Gastrocnemius medialis (tissue), 4 donors: ENCODE measurements around the gene RAD51D.

Source experiments
- POLR2A ChIP-seq, 2 donors: fragments of 450-650 bp; IDR thresholded peaks; one replicate each; pipeline ENCODE4 v1.6.1; 2017; ENCODE audit warnings: antibody characterized with exemption in 2 of 2, mild to moderate bottlenecking in 2 of 2, moderate library complexity in 2 of 2
- TF ChIP-seq, protein P1 (sequence below), 5 experiments: fragments of 450-650 bp in 3 of 5; fragments of 200-600 bp in 2 of 5; sonication (generic) in 2 of 5; IDR thresholded peaks in 4 of 5; conservative IDR thresholded peaks in 1 of 5; 1 replicate in 4 of 5; 2 replicates in 1 of 5; pipeline ENCODE4 v1.5.1; 2016 to 2019; ENCODE audit warnings: antibody characterized with exemption in 5 of 5, mild to moderate bottlenecking in 3 of 5, moderate library complexity in 3 of 5

DNA sequence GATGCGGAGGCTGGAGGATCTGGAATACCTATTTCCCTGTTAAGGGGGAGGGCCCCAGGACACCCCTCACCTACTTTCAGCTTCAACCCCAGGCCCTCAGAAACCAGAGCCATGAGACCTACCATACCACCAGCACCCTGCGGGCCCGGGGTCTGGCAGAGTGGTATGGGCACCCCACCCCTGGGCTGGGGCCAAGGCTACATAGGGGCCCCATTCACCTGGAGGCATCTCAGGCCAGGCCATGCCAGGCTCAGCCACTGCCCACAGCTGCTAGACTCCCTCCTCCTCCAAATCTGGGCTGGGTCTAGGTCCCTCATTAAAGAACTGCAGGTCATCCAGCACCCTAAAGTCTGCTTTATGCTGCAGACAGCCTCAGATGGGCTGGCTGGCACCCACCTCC lies 10.7 kb upstream of the RAD51D start:
- TF ChIP-seq, protein P1, sequence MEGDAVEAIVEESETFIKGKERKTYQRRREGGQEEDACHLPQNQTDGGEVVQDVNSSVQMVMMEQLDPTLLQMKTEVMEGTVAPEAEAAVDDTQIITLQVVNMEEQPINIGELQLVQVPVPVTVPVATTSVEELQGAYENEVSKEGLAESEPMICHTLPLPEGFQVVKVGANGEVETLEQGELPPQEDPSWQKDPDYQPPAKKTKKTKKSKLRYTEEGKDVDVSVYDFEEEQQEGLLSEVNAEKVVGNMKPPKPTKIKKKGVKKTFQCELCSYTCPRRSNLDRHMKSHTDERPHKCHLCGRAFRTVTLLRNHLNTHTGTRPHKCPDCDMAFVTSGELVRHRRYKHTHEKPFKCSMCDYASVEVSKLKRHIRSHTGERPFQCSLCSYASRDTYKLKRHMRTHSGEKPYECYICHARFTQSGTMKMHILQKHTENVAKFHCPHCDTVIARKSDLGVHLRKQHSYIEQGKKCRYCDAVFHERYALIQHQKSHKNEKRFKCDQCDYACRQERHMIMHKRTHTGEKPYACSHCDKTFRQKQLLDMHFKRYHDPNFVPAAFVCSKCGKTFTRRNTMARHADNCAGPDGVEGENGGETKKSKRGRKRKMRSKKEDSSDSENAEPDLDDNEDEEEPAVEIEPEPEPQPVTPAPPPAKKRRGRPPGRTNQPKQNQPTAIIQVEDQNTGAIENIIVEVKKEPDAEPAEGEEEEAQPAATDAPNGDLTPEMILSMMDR (IDR thresholded peaks at IDR 0.05 in 4 of 5, conservative IDR thresholded peaks at IDR 0.05 in 1 of 5): no peak
- TF ChIP-seq POLR2A (IDR thresholded peaks at IDR 0.05): no peak
